IMR-90 (cell line): Measurements from ENCODE around the gene EIF2S1. TPM values are rescaled to one million over a fixed set of nuclear protein-coding genes. Genes with fewer than 3 reads are reported as not detected.

ENCODE experiments used
- ATAC-seq: fragments of 200-7000 bp; cut with Tn5 transposase; 2 replicates; pipeline ENCODE4 v1.9.1; 2020; ENCODE audit warnings: low read depth, mild to moderate bottlenecking, moderate library complexity
- BruUV-seq: library from RNA; stranded (reverse); fragments of 400-500 nt; replicated peaks from 2 replicates; lab custom pipeline; 2021; lab: Mats Ljungman, UMichigan
- CTCF ChIA-PET: fragments of 300-600 bp; formaldehyde crosslinking; extraction: SDS; loops from one replicate; lab custom pipeline; 2021; ENCODE audit warnings: antibody characterized with exemption; lab: Yijun Ruan, JAX
- POLR2A ChIA-PET: fragments of 300-600 bp; sonication (Branson Sonifier 250); formaldehyde crosslinking; loops from one replicate; lab custom pipeline; 2022; ENCODE audit warnings: antibody characterized with exemption; ENCODE audit not compliant: unreplicated experiment; lab: Charles Lee
- DNase-seq: peaks from one replicate; pipeline ENCODE4 v3.0.0; 2013
- H2AFZ ChIP-seq: replicated peaks from 2 replicates; pipeline ENCODE3; 2013; ENCODE audit warnings: low read length, mild to moderate bottlenecking; ENCODE audit not compliant: poor library complexity
- H2AK5ac ChIP-seq: 2 replicates; pipeline ENCODE4 v1.6.1; 2013; ENCODE audit warnings: low read depth, low read length, inconsistent platforms
- H2AK9ac ChIP-seq: replicated peaks from 2 replicates; pipeline ENCODE3; 2013; ENCODE audit warnings: mild to moderate bottlenecking, low read depth, low read length, moderate library complexity; ENCODE audit not compliant: poor library complexity
- H2BK120ac ChIP-seq: 2 replicates; pipeline ENCODE4 v1.6.1; 2013; ENCODE audit warnings: low read depth, low read length, inconsistent platforms
- H2BK15ac ChIP-seq: 3 replicates; pipeline ENCODE4 v1.6.1; 2013; ENCODE audit warnings: low read depth, low read length, inconsistent platforms
- H2BK20ac ChIP-seq: 2 replicates; pipeline ENCODE4 v1.6.1; 2013; ENCODE audit warnings: low read depth, mild to moderate bottlenecking, inconsistent platforms, low read length, moderate library complexity
- H2BK5ac ChIP-seq: 2 replicates; pipeline ENCODE4 v1.6.1; 2013; ENCODE audit warnings: mild to moderate bottlenecking, low read depth, low read length, inconsistent platforms; ENCODE audit not compliant: poor library complexity, severe bottlenecking
- H3K14ac ChIP-seq: replicated peaks from 2 replicates; pipeline ENCODE4 v1.6.1; 2013; ENCODE audit warnings: low read depth, low read length, inconsistent platforms
- H3K18ac ChIP-seq: 2 replicates; pipeline ENCODE4 v1.6.1; 2013; ENCODE audit warnings: low read depth, low read length, control low read depth
- H3K23ac ChIP-seq: 2 replicates; pipeline ENCODE4 v1.6.1; 2013; ENCODE audit warnings: low read depth, low read length, inconsistent platforms
- H3K27ac ChIP-seq: 2 replicates; pipeline ENCODE4 v1.5.1; 2013; ENCODE audit warnings: mild to moderate bottlenecking, control low read depth, low read length; ENCODE audit not compliant: insufficient read depth
- H3K27me3 ChIP-seq: 2 replicates; pipeline ENCODE4 v1.6.1; 2013; ENCODE audit warnings: low read length; ENCODE audit not compliant: control insufficient read depth, insufficient read depth
- H3K36me3 ChIP-seq: 2 replicates; pipeline ENCODE4 v1.6.1; 2013; ENCODE audit warnings: low read length, mixed read lengths; ENCODE audit not compliant: control insufficient read depth, insufficient read depth
- H3K4ac ChIP-seq: 2 replicates; pipeline ENCODE4 v1.6.1; 2013; ENCODE audit warnings: low read depth, low read length, inconsistent platforms
- H3K4me1 ChIP-seq: 2 replicates; pipeline ENCODE4 v1.6.1; 2013; ENCODE audit warnings: low read length, mixed read lengths; ENCODE audit not compliant: control insufficient read depth, insufficient read depth
- H3K4me2 ChIP-seq: 2 replicates; pipeline ENCODE4 v1.6.1; 2013; ENCODE audit warnings: low read depth, mild to moderate bottlenecking, control low read depth, low read length, moderate library complexity
- H3K4me3 ChIP-seq: 2 replicates; pipeline ENCODE4 v1.5.1; 2013; ENCODE audit warnings: low read depth, mild to moderate bottlenecking, control low read depth, low read length, moderate library complexity; ENCODE audit not compliant: insufficient read depth
- H3K56ac ChIP-seq: 2 replicates; pipeline ENCODE4 v1.6.1; 2013; ENCODE audit warnings: low read length, inconsistent platforms; ENCODE audit not compliant: insufficient read depth; ENCODE audit errors: extremely low read depth
- H3K79me1 ChIP-seq, 2 experiments: 2 replicates each; pipeline ENCODE4 v1.6.1; 2013; ENCODE audit warnings: low read length in 2 of 2, inconsistent platforms in 1 of 2, low read depth in 1 of 2
- H3K9ac ChIP-seq: 2 replicates; pipeline ENCODE4 v1.6.1; 2013; ENCODE audit warnings: low read depth, low read length, control low read depth
- H3K9me1 ChIP-seq: 2 replicates; pipeline ENCODE4 v1.6.1; 2013; ENCODE audit warnings: low read length, inconsistent platforms; ENCODE audit not compliant: insufficient read depth
- H3K9me3 ChIP-seq: 2 replicates; pipeline ENCODE4 v1.6.1; 2013; ENCODE audit warnings: low read length; ENCODE audit not compliant: control insufficient read depth, insufficient read depth
- H4K20me1 ChIP-seq: 2 replicates; pipeline ENCODE4 v1.6.1; 2013; ENCODE audit warnings: low read length, inconsistent platforms; ENCODE audit not compliant: insufficient read depth
- H4K5ac ChIP-seq: 2 replicates; pipeline ENCODE4 v1.6.1; 2013; ENCODE audit warnings: mild to moderate bottlenecking, low read depth, low read length, control low read depth
- H4K8ac ChIP-seq, 2 experiments: 2 replicates each; pipeline ENCODE4 v1.6.1; 2013; ENCODE audit warnings: low read depth in 2 of 2, low read length in 2 of 2, control low read depth in 1 of 2, inconsistent platforms in 1 of 2
- H4K91ac ChIP-seq: 2 replicates; pipeline ENCODE4 v1.6.1; 2013; ENCODE audit warnings: low read depth, low read length, inconsistent platforms; ENCODE audit not compliant: insufficient read depth
- BHLHE40 ChIP-seq: fragments of 150-350 bp; IDR thresholded peaks from 2 replicates; pipeline ENCODE4 v1.6.1; 2016; ENCODE audit warnings: mild to moderate bottlenecking, low read depth, low read length
- CEBPB ChIP-seq: IDR thresholded peaks from 2 replicates; pipeline ENCODE4 v1.6.1; 2012; ENCODE audit warnings: low read depth, low read length, improper control_type of control experiment
- CHD1 ChIP-seq: IDR thresholded peaks from 2 replicates; pipeline ENCODE4 v1.6.1; 2012; ENCODE audit warnings: low read depth, low read length, improper control_type of control experiment
- CTCF ChIP-seq: conservative IDR thresholded peaks from 2 replicates; pipeline ENCODE4 v1.5.1; 2012; ENCODE audit warnings: mild to moderate bottlenecking, low read depth, low read length, improper control_type of control experiment
- ELK1 ChIP-seq: fragments of 150-350 bp; IDR thresholded peaks from 2 replicates; pipeline ENCODE4 v1.6.1; 2016; ENCODE audit warnings: low read depth, mild to moderate bottlenecking, low read length, moderate library complexity, borderline replicate concordance
- FOS ChIP-seq: fragments of 150-350 bp; IDR thresholded peaks from 2 replicates; pipeline ENCODE4 v1.6.1; 2016; ENCODE audit warnings: low read depth, low read length
- MAFK ChIP-seq: IDR thresholded peaks from 2 replicates; pipeline ENCODE4 v1.6.1; 2012; ENCODE audit warnings: low read depth, low read length, improper control_type of control experiment
- MAZ ChIP-seq: IDR thresholded peaks from 2 replicates; pipeline ENCODE4 v1.6.1; 2012; ENCODE audit warnings: low read depth, mild to moderate bottlenecking, low read length, improper control_type of control experiment, moderate library complexity, borderline replicate concordance
- MXI1 ChIP-seq: IDR thresholded peaks from 2 replicates; pipeline ENCODE4 v1.6.1; 2012; ENCODE audit warnings: low read depth, mild to moderate bottlenecking, low read length, moderate library complexity, borderline replicate concordance
- NFE2L2 ChIP-seq: fragments of 150-350 bp; IDR thresholded peaks from 2 replicates; pipeline ENCODE4 v1.6.1; 2016; ENCODE audit warnings: low read depth, mild to moderate bottlenecking, low read length
- POLR2A ChIP-seq: IDR thresholded peaks from 2 replicates; pipeline ENCODE4 v1.6.1; 2012; ENCODE audit warnings: mild to moderate bottlenecking, low read depth, low read length
- RAD21 ChIP-seq: IDR thresholded peaks from 2 replicates; pipeline ENCODE4 v1.6.1; 2012; ENCODE audit warnings: low read length, improper control_type of control experiment
- RCOR1 ChIP-seq: IDR thresholded peaks from 2 replicates; pipeline ENCODE4 v1.6.1; 2012; ENCODE audit warnings: mild to moderate bottlenecking, low read length, improper control_type of control experiment; ENCODE audit not compliant: insufficient replicate concordance
- RFX5 ChIP-seq: IDR thresholded peaks from 2 replicates; pipeline ENCODE4 v1.8.0; 2012; ENCODE audit warnings: low read depth, mild to moderate bottlenecking, low read length, moderate library complexity
- SMC3 ChIP-seq: fragments of 150-350 bp; IDR thresholded peaks from 2 replicates; pipeline ENCODE4 v1.6.1; 2016; ENCODE audit warnings: low read depth, mild to moderate bottlenecking, antibody characterized with exemption, low read length, moderate library complexity
- USF2 ChIP-seq: fragments of 150-350 bp; IDR thresholded peaks from 2 replicates; pipeline ENCODE4 v1.6.1; 2017; ENCODE audit warnings: mild to moderate bottlenecking, antibody characterized with exemption, low read length, low read depth
- WGBS, 2 experiments: methylation state at CpG; one replicate each; pipeline versions ENCODE4 v1.1.5 to v1.1.7; 2013; ENCODE audit warnings: missing lambda C conversion rate in 2 of 2; ENCODE audit not compliant: insufficient read length in 1 of 2; ENCODE audit errors: extremely low coverage in 2 of 2; 5-methylcytosine and 5-hydroxymethylcytosine counted together
- dilution Hi-C: fragments of 300-500 bp; cut with HindIII; formaldehyde crosslinking; loops from one replicate; pipeline ENCODE4 v1.14.3; 2018; ENCODE audit warnings: low sequenced_read_pairs; ENCODE audit not compliant: unreplicated experiment
- in situ Hi-C: fragments of 300-500 bp; cut with MboI; formaldehyde crosslinking; loops from 3 replicates; pipeline ENCODE4 v1.14.3; 2019; ENCODE audit warnings: low sequenced_read_pairs, inconsistent platforms, mixed read lengths
- intact Hi-C: fragments of 100-400 bp; cut with micrococcal nuclease; formaldehyde crosslinking; loops from 2 replicates; pipeline ENCODE4 v1.10.0; 2022
- polyA plus RNA-seq, 3 experiments: library from polyadenylated mRNA; depleted of rRNA; stranded (reverse); fragments of >200 nt; gene quantifications; 2 replicates each; pipeline ENCODE4 v1.2.3, GENCODE V29; 2012; ENCODE audit warnings: low replicate concordance in 1 of 3
- total RNA-seq: library from RNA; depleted of rRNA; stranded (reverse); fragments of >200 nt; gene quantifications from 2 replicates; pipeline ENCODE4 v1.2.3, GENCODE V29; 2012

The EIF2S1 gene
- total and polyA plus RNA-seq, 2 of the 4 experiments (the other 2 are of a cell fraction): 57.9 to 125 TPM

- no peak overlapping the region for H3K14ac ChIP-seq
- H3K36me3 ChIP-seq: no peaks in the 10 kb centered on the region
- no peak overlapping the region for H3K27ac ChIP-seq
- no TSS peak for BruUV-seq
- no peak for DNase-seq
- no peaks in the 10 kb centered on the region; the same call in 1 of the 2 replicates for H4K20me1 ChIP-seq
- no peak overlapping the region for H3K56ac ChIP-seq
- no peak for TF ChIP-seq MAFK
- no peak for TF ChIP-seq NFE2L2
- no peak for TF ChIP-seq POLR2A
- TF ChIP-seq SMC3: no peak
- no peak for TF ChIP-seq MXI1
- no peak for TF ChIP-seq CTCF
- TF ChIP-seq BHLHE40: no peak
- no peak for TF ChIP-seq RCOR1
- TF ChIP-seq RAD21: no peak
- no peak for TF ChIP-seq CHD1
- TF ChIP-seq MAZ: no peak
- TF ChIP-seq ELK1: no peak
- no peak for TF ChIP-seq USF2
- no peak for TF ChIP-seq FOS
- TF ChIP-seq CEBPB: no peak
- no peak for TF ChIP-seq RFX5
- H2BK5ac ChIP-seq: no peak overlapping the region
- dilution Hi-C loops: no loop called here
- CTCF ChIA-PET: no interaction called here
- no peak overlapping the region for H2BK20ac ChIP-seq
- H3K9me1 ChIP-seq: 0 out of 2 replicates have a peak, but pooled peaks cover 4% of the 10 kb centered on the region
- no peak overlapping the region for H3K18ac ChIP-seq
- 0 out of 2 replicates have a peak, but pooled peaks cover 2% of the 10 kb centered on the region for H3K4me1 ChIP-seq
- no peak overlapping the region for H3K9ac ChIP-seq
- no peak overlapping the region for H3K23ac ChIP-seq
- H2BK15ac ChIP-seq: no peak overlapping the region
- H2AK9ac ChIP-seq: no peak overlapping the region
- no peak for ATAC-seq
- no peak overlapping the region for H3K4me2 ChIP-seq
- H4K8ac ChIP-seq: no peak overlapping the region
- no peak overlapping the region for H3K4ac ChIP-seq
- no peak overlapping the region for H4K91ac ChIP-seq
- no peak overlapping the region for H3K4me3 ChIP-seq
- H2AFZ ChIP-seq: no peak overlapping the region
- no peak overlapping the region for H2AK5ac ChIP-seq
- intact Hi-C loops: no loop called here
- no peak overlapping the region for H2BK120ac ChIP-seq
- in situ Hi-C loops: no loop called here
- H3K79me1 ChIP-seq: no peaks in the 10 kb centered on the region
- no CpG with 5 or more reads among the region's 2 CpGs for WGBS, 2 experiments
- H4K5ac ChIP-seq: no peak overlapping the region
- POLR2A ChIA-PET: no interaction called here
- peaks cover 4% of the 10 kb centered on the region; the same call in 1 of the 2 replicates for H3K27me3 ChIP-seq
- H3K9me3 ChIP-seq: no peaks in the 10 kb centered on the region
Measured at GRCh38 chr14:67423424-67423823, 63.3 kb downstream of the EIF2S1 start.
